Stimulated activated effector memory CD8-positive, alpha-beta T cell treated with anti-CD3 and anti-CD28 coated beads, Interleukin-12 subunit alpha, Interleukin-12 subunit beta, amount 100 ng/mL, for 72 hours (primary cell): ENCODE results near the gene RBPJ.
A peak's percentile ranks its signal among the peaks of the same experiment; 100 is the strongest.
"Not testable (repeated sequence)": the region's sequence is repeated elsewhere in the genome, so short reads cannot be mapped to it uniquely, and the experiment has no call there.

Experiments
- ATAC-seq: fragments of 150-1000 bp; cut with Tn5 transposase; 2 replicates; pipeline ENCODE4 v1.10.0; 2021
- DNase-seq, 2 donors: peaks; one replicate each; pipeline ENCODE4 v3.0.0; 2021 to 2022; ENCODE audit warnings: low spot score in 2 of 2
- H3K27ac Mint-ChIP-seq: one replicate; pipeline ENCODE4 v1.8.0; 2022; ENCODE audit warnings: mild to moderate bottlenecking, mixed read lengths
- H3K36me3 Mint-ChIP-seq: one replicate; pipeline ENCODE4 v1.8.0; 2022; ENCODE audit warnings: mild to moderate bottlenecking, mixed read lengths
- H3K4me1 Mint-ChIP-seq: one replicate; pipeline ENCODE4 v1.8.0; 2022; ENCODE audit warnings: mixed read lengths
- H3K4me3 Mint-ChIP-seq: one replicate; pipeline ENCODE4 v1.8.0; 2022; ENCODE audit warnings: mild to moderate bottlenecking, mixed read lengths
- H3K9me3 Mint-ChIP-seq: one replicate; pipeline ENCODE4 v1.8.0; 2022; ENCODE audit warnings: mixed read lengths

Gene RBPJ

GRCh38 chr4:26296514-26296913, 24.3 kb upstream of the RBPJ start:
- no peak overlapping the region for H3K27ac Mint-ChIP-seq
- H3K36me3 Mint-ChIP-seq, result no peaks in the 10 kb centered on the region
- peaks cover 23% of the 10 kb centered on the region for H3K4me1 Mint-ChIP-seq
- H3K4me3 Mint-ChIP-seq, result no peak overlapping the region
- ATAC-seq (no peak), DNase-seq (no peak)
- no peaks in the 10 kb centered on the region for H3K9me3 Mint-ChIP-seq

- no peaks in the 10 kb centered on the region for H3K9me3 Mint-ChIP-seq
- no peak overlapping the region for H3K27ac Mint-ChIP-seq
- peak in 1 of 2 donors; percentile 0 for DNase-seq
- peaks cover 23% of the 10 kb centered on the region for H3K4me1 Mint-ChIP-seq
- no peaks in the 10 kb centered on the region for H3K36me3 Mint-ChIP-seq
- no peak for ATAC-seq
- H3K4me3 Mint-ChIP-seq, result no peak overlapping the region
Measured at GRCh38 chr4:26297219-26297618, 23.6 kb upstream of the RBPJ start.

GRCh38 chr4:26298198-26298947, 22.4 kb upstream of the RBPJ start:
- Mint-ChIP-seq H3K4me1 (peaks cover 23% of the 10 kb centered on the region), H3K36me3 (no peaks in the 10 kb centered on the region), H3K9me3 (no peaks in the 10 kb centered on the region), H3K4me3 (peak overlapping the region; percentile 50), H3K27ac (peak overlapping the region; percentile 65)
- ATAC-seq (no peak), DNase-seq (peak in 1 of 2 donors; percentile 26)

DNA sequence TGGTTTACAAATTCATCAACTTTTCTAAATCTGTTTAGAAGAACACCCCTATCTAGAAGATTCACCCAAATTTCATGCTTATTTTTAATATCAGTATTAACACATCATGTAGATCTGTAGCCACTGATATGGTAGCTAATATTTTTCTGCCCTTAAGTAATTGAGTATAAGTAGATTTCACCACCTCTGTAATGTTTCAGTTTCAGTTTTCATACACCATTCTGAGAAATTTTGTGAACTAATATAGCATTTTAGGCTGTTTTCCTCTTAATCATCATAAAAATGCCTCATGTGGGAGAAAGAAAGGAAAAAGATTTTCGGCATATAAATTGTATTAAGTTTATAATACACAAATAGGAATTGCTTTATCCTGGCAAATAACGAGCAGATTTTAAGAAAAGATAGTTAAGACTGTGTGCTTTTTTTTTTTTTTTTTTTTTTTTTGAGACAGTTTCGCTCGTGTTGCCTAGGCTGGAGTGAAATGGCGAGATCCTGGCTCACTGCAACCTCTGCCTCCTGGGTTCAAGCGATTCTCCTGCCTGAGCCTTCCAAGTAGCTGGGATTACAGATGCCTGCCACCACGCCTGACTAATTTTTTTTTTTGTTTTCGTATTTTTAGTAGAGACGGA, 21.4 kb upstream of the RBPJ start:
- no peak for DNase-seq
- peak; percentile 75 for ATAC-seq
- H3K36me3 Mint-ChIP-seq, result no peaks in the 10 kb centered on the region
- peak overlapping the region; percentile 65 for H3K27ac Mint-ChIP-seq
- peaks cover 28% of the 10 kb centered on the region for H3K4me1 Mint-ChIP-seq
- H3K4me3 Mint-ChIP-seq, result peak overlapping the region; percentile 50
- no peaks in the 10 kb centered on the region for H3K9me3 Mint-ChIP-seq

DNA sequence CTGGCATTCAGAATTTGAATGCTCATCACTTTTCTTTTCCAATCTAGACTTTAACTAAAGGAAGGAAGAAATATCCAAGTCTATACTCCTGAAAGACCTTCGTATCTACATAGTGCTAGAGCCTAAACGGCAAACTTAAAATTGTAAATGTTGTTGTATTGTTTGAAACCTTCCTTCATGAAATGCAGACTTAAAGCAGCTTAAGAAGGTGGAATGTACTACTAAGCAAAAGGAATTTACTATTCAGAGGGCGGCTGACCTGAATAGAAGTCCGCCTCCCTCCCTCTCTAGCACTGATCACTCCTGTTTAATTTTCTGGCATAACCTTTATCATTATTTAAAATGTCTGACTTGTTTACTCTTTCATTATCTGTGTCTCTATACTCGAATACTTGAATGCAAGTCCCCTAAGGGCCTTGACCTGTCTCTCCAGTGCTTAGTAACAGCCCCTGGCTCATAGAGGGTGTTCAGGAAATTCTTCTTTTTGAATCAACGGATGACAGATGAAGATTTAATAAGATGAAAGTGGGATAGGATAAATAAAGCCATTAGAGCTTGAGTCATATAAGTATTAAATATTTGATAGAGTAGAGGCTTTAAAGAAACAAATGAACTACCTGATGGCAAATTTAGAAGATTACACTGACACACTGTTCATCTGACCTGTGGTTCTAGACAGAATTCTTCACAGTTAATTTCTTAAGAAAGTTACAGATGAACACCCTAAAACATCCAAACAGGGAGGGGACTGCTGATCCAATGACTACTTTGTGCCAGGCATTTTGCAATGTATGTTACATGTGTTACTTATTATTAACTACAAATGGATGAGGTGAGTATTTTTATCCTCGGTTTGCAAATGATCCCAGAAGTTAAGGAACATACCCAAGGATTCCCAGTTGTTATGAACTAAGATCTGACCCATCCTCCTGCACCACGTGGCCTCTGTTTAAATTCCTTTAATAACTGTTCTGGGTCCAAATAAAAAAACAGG, 20.2 kb upstream of the RBPJ start:
- no peak for ATAC-seq
- peak overlapping the region; percentile 50 for H3K4me3 Mint-ChIP-seq
- H3K27ac Mint-ChIP-seq, result peak overlapping the region; percentile 65

GRCh38 chr4:26302031-26302899, 18.5 kb upstream of the RBPJ start:
- no peak overlapping the region for H3K4me3 Mint-ChIP-seq
- H3K9me3 Mint-ChIP-seq, result no peaks in the 10 kb centered on the region
- no peaks in the 10 kb centered on the region for H3K36me3 Mint-ChIP-seq
- peak in 1 of 2 donors; percentile 41 for DNase-seq
- H3K4me1 Mint-ChIP-seq, result peaks cover 35% of the 10 kb centered on the region
- H3K27ac Mint-ChIP-seq, result no peak overlapping the region
- no peak for ATAC-seq

More for the DNA sequence above, 20.2 kb upstream of the RBPJ start:
- peaks cover 29% of the 10 kb centered on the region for H3K4me1 Mint-ChIP-seq
- peak in 1 of 2 donors; percentile 12 for DNase-seq
- H3K36me3 Mint-ChIP-seq, result no peaks in the 10 kb centered on the region
- H3K9me3 Mint-ChIP-seq, result no peaks in the 10 kb centered on the region

DNA sequence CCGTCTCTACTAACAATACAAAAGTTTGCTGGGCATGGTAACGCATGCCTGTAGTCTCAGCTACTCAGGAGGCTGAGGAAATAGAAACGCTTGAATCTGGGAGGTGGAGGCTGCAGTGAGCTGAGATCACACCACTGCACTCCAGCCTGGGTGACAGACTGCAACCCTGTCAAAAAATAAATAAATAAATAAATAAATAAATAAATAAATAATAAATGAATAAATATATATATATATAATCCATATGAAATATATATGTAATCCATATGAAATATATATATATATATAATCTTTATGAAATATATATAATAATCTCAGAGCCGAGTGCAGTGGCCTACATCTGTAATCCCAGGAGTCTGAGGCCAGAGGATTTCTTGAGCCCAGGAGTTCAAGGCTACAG, 17.8 kb upstream of the RBPJ start:
- ATAC-seq, result no peak
- no peaks in the 10 kb centered on the region for H3K36me3 Mint-ChIP-seq
- H3K27ac Mint-ChIP-seq, result no peak overlapping the region
- H3K9me3 Mint-ChIP-seq, result no peaks in the 10 kb centered on the region
- no peak overlapping the region for H3K4me3 Mint-ChIP-seq
- peaks cover 39% of the 10 kb centered on the region for H3K4me1 Mint-ChIP-seq
- no peak for DNase-seq

- Mint-ChIP-seq H3K36me3 (no peaks in the 10 kb centered on the region), H3K27ac (peak overlapping the region; percentile 60), H3K9me3 (no peaks in the 10 kb centered on the region), H3K4me1 (peaks cover 24% of the 10 kb centered on the region), H3K4me3 (no peak overlapping the region)
- ATAC-seq (peak; percentile 87), DNase-seq (no peak)
Measured at GRCh38 chr4:26307037-26307800, 13.6 kb upstream of the RBPJ start.

DNA sequence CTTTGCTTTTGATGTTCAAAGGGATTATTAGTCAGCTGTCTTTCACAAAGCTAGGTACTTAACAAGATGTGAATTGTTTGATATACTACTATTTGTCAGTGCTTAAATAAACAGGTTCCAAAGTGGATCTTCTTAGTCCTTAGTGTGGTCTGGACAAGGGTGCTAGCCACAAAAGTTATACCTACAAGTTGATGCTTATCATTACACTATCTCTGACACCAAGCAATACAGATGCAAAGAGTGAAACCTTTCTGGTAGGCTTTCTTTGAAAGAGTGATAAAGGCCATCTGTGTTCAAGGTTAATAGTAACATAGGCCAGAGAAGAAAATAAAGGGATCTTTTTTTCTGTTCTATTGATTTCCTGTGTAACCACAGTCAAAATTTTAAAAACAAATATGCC, 12.2 kb upstream of the RBPJ start:
- H3K4me1 Mint-ChIP-seq, result peaks cover 30% of the 10 kb centered on the region
- DNase-seq (no peak), ATAC-seq (peak; percentile 86)
- no peaks in the 10 kb centered on the region for H3K36me3 Mint-ChIP-seq
- no peak overlapping the region for H3K4me3 Mint-ChIP-seq
- H3K27ac Mint-ChIP-seq, result no peak overlapping the region
- no peaks in the 10 kb centered on the region for H3K9me3 Mint-ChIP-seq

DNA sequence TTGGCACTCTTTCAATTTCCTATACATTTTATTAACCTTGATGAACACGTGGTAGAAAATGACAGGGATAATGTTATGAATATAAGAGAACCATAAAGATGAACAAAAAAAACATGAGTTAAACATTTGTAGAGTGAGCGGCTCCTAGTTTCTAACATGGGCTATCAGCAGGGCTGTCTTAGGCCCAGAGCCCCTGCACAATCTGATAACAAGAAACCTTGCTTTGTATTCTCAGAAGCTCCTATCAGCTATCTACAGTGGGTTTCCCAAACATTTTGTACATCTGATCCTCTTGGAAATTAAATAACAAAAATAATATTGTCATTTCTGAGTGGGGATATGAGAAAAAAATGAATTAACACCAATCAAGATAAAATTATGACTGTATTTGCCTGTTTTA, 10.6 kb upstream of the RBPJ start:
- Mint-ChIP-seq H3K27ac (no peak overlapping the region), H3K4me3 (no peak overlapping the region), H3K4me1 (peaks cover 25% of the 10 kb centered on the region), H3K36me3 (no peaks in the 10 kb centered on the region), H3K9me3 (peaks cover 2% of the 10 kb centered on the region)
- DNase-seq (no peak), ATAC-seq (no peak)

DNA sequence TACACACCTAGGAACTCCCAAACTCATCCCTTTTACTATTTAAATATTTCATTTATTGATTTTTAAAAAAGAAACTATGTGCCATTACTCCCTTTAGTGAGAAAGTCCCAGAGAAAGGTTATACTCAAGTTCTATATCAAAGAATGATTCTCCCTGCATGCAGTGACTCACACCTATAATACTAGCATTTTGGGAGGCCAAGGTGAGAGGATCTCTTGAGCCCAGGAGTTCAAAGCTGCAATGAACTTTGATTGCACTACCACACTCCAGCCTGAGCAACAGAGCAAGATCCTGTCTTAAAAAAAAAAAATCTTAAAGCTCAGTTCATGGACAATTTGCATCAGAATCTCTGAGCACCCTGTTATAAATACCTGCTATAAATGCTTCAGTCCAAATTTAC, 9.2 kb upstream of the RBPJ start:
- H3K27ac Mint-ChIP-seq, result peak overlapping the region; percentile 36
- peaks cover 4% of the 10 kb centered on the region for H3K9me3 Mint-ChIP-seq
- peak overlapping the region; percentile 46 for H3K4me3 Mint-ChIP-seq
- H3K36me3 Mint-ChIP-seq, result no peaks in the 10 kb centered on the region
- no peak for DNase-seq
- ATAC-seq, result no peak
- H3K4me1 Mint-ChIP-seq, result peaks cover 19% of the 10 kb centered on the region

DNA sequence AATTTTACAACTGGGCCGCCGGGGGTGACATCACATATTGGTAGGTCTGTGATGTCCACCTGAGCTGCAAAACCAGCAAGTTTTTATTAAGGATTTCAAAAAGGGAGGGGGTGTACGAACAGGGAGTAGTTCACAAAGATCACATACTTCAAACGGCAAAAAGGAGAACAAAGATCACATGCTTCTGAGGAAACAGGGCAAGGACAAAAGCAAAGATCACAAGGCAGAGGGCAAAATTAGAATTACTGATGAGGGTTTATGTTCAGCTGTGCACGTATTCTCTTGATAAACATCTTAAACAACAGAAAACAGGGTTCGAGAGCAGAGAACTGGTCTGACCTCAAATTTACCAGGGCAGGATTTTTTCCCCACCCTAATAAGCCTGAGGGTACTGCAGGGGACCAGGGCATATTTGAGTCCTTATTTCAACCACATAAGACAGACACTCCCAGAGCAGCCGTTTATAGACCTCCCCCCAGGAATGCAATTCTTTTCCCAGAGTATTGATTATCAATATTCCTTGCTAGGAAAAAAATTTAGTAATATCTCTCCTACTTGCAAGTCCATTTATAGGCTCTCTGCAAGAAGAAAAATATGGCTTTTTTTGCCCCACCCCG, 5.4 kb upstream of the RBPJ start:
- Mint-ChIP-seq H3K4me1 (peaks cover 39% of the 10 kb centered on the region), H3K9me3 (peaks cover 16% of the 10 kb centered on the region), H3K36me3 (peaks cover 25% of the 10 kb centered on the region)
- H3K4me3 Mint-ChIP-seq, H3K27ac Mint-ChIP-seq, DNase-seq, ATAC-seq: not testable (repeated sequence)

GRCh38 chr4:26317766-26318165, 3.0 kb upstream of the RBPJ start:
- peak overlapping the region; percentile 93 for H3K4me3 Mint-ChIP-seq
- H3K9me3 Mint-ChIP-seq, result peaks cover 16% of the 10 kb centered on the region
- ATAC-seq (no peak), DNase-seq (no peak)
- peaks cover 34% of the 10 kb centered on the region for H3K4me1 Mint-ChIP-seq
- H3K36me3 Mint-ChIP-seq, result peaks cover 49% of the 10 kb centered on the region
- H3K27ac Mint-ChIP-seq, result peak overlapping the region; percentile 99
